Subcutaneous adipose tissue (tissue), 4 donors: Measurements from ENCODE around the gene TAX1BP1. TPM values are rescaled to one million over a fixed set of nuclear protein-coding genes. Genes with fewer than 3 reads are reported as not detected.

Experiments
- CTCF ChIP-seq: fragments of 450-650 bp; IDR thresholded peaks from one replicate; pipeline ENCODE4 v1.5.1; 2016; ENCODE audit warnings: low read depth, mild to moderate bottlenecking, control low read depth, antibody characterized with exemption, moderate library complexity
- total RNA-seq, 4 donors: library from RNA; depleted of rRNA; stranded (reverse); fragments of >200 nt; gene quantifications; one replicate each; pipeline ENCODE4 v1.1.0, GENCODE V29; 2016

TAX1BP1 gene
- total RNA-seq, 4 donors from 2014 or later = 80.8 to 113 (median 101) TPM

- no peak for TF ChIP-seq CTCF
These were observed 102.9 kb downstream of the TAX1BP1 start for GRCh38 chr7:27842851-27843250.

GRCh38 chr7:27843584-27844305 lies 103.8 kb downstream of the TAX1BP1 start:
- TF ChIP-seq CTCF = no peak

- TF ChIP-seq CTCF = no peak
These were observed 106.4 kb downstream of the TAX1BP1 start for GRCh38 chr7:27846388-27846787.

- TF ChIP-seq CTCF = no peak
These were observed 110.6 kb downstream of the TAX1BP1 start for GRCh38 chr7:27850531-27850930.

GRCh38 chr7:27860800-27861199 lies 120.8 kb downstream of the TAX1BP1 start:
- no peak for TF ChIP-seq CTCF

- TF ChIP-seq CTCF = no peak
These were observed 121.8 kb downstream of the TAX1BP1 start for GRCh38 chr7:27861747-27862146.

- no peak for TF ChIP-seq CTCF
These were observed 123.9 kb downstream of the TAX1BP1 start for GRCh38 chr7:27863880-27864279.
